Measurements from ENCODE around the gene FAM83D. TPM values are rescaled to one million over a fixed set of nuclear protein-coding genes. Genes with fewer than 3 reads are reported as not detected.

Gene FAM83D

Small RNA genes lying within 50 kb of the gene (small RNA-seq; reads per million reads assigned to genes)
- not detected for gene AL023803.1 (ENCODE audit: insufficient read depth)
